Suppressor macrophage (primary cell): ENCODE results near the gene NOS1AP.
A peak's percentile ranks its signal among the peaks of the same experiment; 100 is the strongest.
"Not testable (repeated sequence)": the region's sequence is repeated elsewhere in the genome, so short reads cannot be mapped to it uniquely, and the experiment has no call there.

ENCODE experiments used
- DNase-seq, 4 experiments: peaks; one replicate each; pipeline ENCODE4 v3.0.0-alpha.2; 2020 to 2022

NOS1AP gene

GRCh38 chr1:162171111-162171510 lies 101.6 kb downstream of the NOS1AP start:
- peak in 1 of 4 experiments; percentile 8 for DNase-seq

DNA sequence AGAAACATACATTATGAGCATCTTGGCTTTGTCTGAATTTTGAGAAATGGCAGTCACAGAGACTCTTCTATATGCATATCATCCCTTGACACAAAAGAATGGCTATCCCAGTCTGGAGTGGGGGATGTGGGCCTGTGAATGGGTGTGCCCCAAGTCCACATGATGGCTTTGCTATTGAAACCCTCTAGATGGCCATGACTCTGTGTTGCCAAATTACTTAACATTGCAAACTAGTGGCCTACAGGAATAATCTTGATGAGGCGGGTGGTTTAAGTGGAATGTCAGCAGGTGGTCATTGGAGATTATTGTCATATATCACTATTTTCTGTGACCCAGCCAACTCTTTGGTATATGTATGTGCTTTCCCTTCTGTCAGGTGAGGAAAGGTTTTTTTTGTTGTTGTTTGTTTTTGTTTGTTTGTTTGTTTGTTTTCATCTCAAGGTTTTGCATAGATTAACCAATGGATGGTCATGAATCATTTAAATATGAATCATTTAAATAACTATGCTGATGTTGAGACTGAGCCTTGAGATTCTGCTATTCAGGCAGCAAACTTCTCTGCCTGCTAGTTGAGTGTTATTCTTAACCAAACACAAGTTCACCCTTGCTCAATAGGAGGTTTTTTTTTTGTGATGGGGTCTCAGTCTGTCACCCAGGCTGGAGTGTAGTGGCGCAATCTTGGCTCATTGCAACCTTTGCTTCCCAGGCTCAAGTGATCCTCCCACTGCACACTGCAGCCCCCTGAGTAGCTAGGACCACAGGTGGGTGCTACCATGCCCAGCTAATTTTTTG lies 103.0 kb downstream of the NOS1AP start:
- no peak for DNase-seq

DNA sequence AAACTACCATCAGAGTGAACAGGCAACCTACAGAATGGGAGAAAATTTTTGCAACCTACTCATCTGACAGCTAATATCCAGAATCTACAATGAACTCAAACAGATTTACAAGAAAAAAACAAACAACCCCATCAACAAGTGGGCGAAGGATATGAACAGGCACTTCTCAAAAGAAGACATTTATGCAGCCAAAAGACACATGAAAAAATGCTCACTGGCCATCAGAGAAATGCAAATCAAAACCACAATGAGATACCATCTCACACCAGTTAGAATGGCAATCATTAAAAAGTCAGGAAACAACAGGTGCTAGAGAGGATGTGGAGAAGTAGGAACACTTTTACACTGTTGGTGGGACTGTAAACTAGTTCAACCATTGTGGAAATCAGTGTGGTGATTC lies 104.1 kb downstream of the NOS1AP start:
- not testable (repeated sequence) for DNase-seq

DNA sequence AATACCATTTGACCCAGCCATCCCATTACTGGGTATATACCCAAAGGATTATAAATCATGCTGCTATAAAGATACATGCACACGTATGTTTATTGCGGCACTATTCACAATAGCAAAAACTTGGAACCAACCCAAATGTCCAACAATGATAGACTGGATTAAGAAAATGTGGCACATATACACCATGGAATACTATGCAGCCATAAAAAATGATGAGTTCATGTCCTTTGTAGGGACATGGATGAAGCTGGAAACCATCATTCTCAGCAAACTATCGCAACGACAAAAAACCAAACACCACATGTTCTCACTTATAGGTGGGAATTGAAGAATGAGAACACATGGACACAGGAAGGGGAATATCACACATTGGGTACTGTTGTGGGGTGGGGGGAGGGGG lies 104.5 kb downstream of the NOS1AP start:
- not testable (repeated sequence) for DNase-seq

GRCh38 chr1:162175379-162176081 lies 106.0 kb downstream of the NOS1AP start:
- no peak for DNase-seq

- peak; percentile 10 to 62 (median 52) for DNase-seq
Measured at GRCh38 chr1:162177126-162177525, 107.6 kb downstream of the NOS1AP start.

GRCh38 chr1:162178432-162178831 lies 108.9 kb downstream of the NOS1AP start:
- no peak for DNase-seq

- no peak for DNase-seq
Measured at GRCh38 chr1:162179121-162179520, 109.6 kb downstream of the NOS1AP start.

DNA sequence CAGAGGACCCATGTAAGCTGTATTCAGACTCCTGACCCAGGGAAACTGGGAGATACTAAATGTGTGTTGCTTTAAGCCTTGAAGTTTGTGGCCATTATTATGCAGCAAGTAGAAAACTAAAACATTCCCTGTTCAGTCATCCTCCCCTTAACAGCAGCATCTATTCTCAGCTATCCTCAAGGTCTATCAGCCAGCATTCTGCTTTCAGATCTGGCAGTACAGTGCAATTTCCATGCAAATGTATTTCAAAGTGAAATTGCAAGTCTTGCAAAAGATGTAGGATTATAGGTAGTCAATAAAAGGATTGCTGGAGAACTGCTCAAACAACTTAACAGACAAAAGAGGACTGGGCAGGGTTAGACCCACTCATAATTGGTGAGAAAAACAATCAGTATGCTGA lies 111.3 kb downstream of the NOS1AP start:
- DNase-seq, result no peak

GRCh38 chr1:162182090-162182489 lies 112.6 kb downstream of the NOS1AP start:
- peak in 1 of 4 experiments; percentile 17 for DNase-seq

- no peak for DNase-seq
Measured at GRCh38 chr1:162185314-162186025, 116.0 kb downstream of the NOS1AP start.

GRCh38 chr1:162186026-162186374 lies 116.5 kb downstream of the NOS1AP start:
- DNase-seq, result no peak

DNA sequence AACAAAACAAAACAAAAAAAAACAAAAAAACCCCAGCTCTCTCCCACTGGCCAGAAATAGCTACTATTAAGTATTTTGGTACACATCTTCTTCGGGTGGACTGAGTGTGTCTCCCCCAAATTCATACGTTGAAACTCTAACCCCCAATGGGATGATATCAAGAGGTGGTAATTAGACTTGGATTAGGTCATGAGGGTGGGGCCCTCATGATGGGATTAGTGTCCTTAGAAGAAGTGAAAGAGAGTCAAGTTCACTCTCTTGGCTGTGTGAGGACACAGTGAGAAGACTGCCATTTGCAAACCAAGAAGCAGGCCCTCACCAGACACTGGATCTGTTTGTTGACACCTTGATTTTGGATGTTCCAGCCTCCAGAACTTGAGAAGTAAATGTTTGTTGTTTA lies 116.9 kb downstream of the NOS1AP start:
- DNase-seq, result no peak

DNA sequence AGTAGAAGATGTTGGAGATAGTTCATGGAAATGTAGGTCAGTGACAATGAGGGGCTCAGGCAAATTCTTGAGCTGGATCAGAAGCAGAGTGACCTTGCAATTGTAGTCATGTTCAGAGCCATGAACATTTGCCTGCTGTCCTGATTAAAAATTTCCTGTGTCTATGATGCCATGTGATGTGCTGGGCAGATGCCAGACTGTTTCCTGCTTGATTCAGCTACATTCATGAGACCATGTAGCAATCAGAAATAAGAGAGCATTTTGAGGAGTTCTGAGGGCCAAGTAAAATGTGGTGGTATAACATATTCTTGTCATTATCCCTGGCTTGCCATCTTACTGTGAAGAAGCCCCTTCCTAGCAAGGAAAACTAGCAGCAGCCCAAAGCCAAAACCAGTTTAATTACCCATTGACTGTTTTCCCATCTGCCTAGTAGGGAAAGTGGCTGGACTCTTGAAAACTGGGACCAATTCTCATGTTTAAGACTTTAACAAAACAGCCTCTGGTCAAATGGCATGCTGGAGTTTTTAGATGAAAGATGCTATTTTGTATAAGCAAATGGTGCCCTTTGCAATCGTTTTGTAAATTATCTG lies 118.3 kb downstream of the NOS1AP start:
- DNase-seq, result peak in 3 of 4 experiments; percentile 7 to 19 (median 19)

- no peak for DNase-seq
Measured at GRCh38 chr1:162189345-162189744, 119.9 kb downstream of the NOS1AP start.

GRCh38 chr1:162191396-162192305 lies 122.2 kb downstream of the NOS1AP start:
- no peak for DNase-seq

DNA sequence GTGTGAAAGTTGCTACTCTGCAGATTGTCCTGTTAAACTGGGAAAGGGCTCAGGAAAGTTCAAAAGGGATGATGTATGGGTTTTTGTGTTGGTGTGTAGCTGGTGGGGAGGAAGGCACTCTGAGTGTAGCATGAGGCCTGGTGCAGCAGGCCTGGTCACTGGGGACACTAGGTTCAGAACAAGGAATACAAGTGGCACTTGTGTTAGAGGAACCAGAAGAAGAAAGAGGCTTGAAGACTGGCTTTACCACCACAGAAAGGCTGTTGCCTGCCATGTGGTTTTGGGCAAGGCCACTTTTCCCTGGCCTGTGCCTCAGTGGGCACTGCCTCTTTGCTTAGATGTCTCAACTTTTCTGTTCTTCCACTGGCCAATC lies 122.8 kb downstream of the NOS1AP start:
- no peak for DNase-seq

DNA sequence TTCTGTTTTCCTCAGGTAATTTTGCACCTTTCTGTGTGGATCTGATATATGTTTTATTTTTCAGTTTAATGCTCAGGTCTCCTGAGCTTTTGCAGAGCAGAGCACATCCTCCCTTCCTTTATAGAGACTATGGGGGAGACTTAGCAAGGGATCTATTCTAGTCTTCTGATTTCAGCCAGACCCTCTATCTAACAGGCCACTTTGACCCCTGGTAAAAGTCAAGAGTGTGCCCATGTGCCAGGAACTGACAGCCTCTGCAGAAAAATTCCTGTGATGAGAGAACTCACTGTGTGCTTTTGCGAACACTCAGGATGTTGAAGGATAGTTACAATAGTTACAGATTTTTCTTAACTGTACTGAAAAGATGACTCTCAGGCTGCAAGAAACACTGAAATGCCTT lies 123.3 kb downstream of the NOS1AP start:
- DNase-seq, result no peak

DNA sequence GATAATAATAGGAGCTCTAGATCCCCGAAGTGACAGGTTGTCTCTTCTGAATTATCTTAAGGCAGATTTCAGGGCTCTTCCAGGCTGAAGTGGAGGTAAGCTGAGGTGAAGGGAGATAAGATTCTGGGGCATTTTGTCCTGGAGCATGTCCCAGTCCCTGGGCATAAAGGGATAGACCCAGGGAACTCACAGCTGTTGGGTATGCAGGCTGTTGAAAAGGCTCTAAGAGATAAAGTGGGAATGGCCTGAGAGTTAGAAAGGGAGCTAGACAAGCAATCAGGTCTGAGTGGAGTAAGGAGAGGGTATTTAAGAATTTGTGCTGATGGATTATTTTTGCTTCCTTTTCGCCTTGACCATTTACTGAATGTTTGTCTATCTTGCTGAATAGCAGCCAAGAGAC lies 123.7 kb downstream of the NOS1AP start:
- DNase-seq, result no peak

- no peak for DNase-seq
Measured at GRCh38 chr1:162193815-162194214, 124.3 kb downstream of the NOS1AP start.

- no peak for DNase-seq
Measured at GRCh38 chr1:162195567-162195966, 126.1 kb downstream of the NOS1AP start.

GRCh38 chr1:162196387-162196786 lies 126.9 kb downstream of the NOS1AP start:
- DNase-seq, result no peak
